HG02938 (cell line): ENCODE results near the gene N4BP2.

ENCODE experiments used
- ATAC-seq: cut with Tn5 transposase; IDR thresholded peaks from one replicate; pipeline ENCODE4 v1.9.1; 2021; ENCODE audit warnings: mild to moderate bottlenecking, moderate library complexity; ENCODE audit not compliant: unreplicated experiment

N4BP2 gene

GRCh38 chr4:40149960-40150385 is 93.3 kb downstream of the N4BP2 start:
- ATAC-seq, result peak; percentile 68

DNA sequence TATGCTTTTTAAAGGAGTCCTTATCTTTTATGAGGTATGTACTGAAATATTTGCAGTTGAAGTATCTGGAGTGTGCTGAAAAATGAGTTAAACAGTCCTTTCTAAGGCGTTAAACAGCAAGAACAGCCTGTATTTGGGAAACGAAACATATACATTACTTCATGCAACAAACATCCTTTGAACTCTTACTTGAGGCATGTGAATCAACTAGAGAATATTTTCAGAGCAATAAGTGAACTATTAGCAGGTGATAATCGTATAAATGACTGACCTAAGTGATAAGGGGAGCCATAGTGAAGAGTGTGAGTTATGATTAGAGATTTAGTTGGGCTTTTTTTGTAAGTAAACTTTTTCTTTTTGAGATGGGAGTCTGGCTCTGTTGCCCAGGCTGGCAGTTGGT is 94.3 kb downstream of the N4BP2 start:
- no peak for ATAC-seq

- ATAC-seq, result no peak
These were observed 96.0 kb downstream of the N4BP2 start for GRCh38 chr4:40152637-40153036.

GRCh38 chr4:40157436-40157835 is 100.8 kb downstream of the N4BP2 start:
- no peak for ATAC-seq

GRCh38 chr4:40160258-40160657 is 103.6 kb downstream of the N4BP2 start:
- no peak for ATAC-seq

DNA sequence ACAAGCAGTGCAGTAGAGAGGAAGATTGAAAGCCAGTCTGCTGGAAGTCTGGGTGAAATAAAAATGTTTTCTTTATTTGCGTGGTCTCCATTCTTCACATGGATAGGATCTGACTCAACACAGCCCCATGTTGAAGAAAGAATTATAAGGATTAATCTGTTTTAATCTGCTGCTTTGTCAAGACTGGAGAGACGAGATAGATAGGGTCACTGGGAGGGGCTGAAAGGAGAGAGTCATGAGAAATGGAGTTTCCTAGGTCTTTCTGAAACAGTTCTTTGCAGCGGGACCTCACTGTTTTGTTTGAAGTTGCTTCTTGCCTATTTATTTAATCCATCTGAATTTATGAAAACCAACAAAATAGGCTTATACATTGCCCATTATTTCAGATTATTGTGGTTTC is 107.8 kb downstream of the N4BP2 start:
- no peak for ATAC-seq

DNA sequence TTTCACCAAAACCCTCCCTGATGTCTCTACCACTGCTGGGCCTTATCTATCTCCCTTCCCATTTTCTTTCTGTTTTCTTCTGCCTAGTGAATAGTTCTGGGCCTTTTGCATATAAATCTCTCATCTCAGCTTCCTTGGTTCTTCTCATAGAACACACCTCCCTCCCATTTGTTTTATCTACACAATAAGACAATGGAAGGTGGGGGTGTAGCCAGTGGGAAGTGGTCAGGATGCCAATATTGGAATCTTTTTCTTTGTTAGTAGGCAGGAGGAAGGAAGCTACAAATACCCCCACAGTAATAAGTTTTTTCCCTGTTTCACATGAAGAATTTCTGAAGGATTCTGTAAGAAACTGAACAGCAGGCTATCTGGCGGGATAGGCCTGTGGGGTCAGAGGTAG is 109.3 kb downstream of the N4BP2 start:
- no peak for ATAC-seq

DNA sequence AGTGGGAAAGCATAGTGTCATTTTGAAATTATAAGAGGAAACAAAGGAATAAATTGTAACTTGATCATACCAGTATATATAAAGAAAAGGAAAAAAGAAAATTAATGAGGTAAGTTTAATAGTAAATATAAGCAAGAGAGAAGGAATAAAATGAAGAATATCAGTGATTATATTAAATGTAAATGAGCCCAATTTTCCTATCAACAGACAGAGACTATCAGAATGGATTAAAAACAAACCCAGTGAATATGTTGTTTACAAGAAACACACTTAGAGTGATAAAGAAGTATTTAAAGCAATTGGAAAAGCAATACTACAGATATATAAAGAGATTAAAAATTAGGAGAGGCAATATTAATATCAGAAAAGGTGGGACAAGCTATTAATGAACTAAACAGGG is 111.4 kb downstream of the N4BP2 start:
- ATAC-seq, result no peak

DNA sequence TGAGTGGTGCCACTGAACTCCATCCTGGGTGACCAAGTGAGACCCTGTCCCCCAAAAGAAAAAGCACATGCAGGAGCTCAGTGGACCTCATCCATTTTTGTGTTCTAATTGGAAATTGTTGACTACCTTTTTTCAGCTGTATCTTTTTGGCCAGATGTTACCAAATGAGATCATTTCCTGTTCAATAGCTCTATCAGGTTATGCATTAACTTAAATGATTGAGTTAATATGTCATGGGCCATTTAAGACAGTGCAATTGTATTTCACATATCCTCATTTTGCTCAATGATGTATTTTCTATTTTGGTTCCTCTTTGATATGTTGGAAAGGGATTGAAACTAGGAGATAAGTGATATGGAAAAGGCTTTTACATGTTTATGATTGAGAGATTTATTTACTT is 113.9 kb downstream of the N4BP2 start:
- ATAC-seq, result peak; percentile 75

DNA sequence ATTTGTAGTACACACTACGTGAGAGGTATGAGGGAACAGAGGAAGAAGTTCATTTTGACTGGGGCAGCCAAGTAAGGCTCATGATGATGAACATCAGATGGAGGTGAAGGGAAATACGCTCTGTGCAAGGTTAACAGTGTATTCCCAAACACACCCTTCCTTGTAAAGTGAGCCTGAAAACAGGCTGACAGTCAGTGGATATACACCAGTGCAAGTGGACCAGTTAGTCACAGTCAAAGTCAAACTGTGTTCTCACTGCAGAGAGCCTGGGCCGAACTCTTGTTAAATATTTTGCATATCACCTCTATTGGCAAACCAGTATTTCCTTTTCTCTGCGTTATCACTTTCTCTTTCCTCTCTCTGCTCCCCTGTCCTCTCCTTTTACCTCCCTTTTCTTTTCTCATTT is 116.8 kb downstream of the N4BP2 start:
- peak; percentile 81 for ATAC-seq

DNA sequence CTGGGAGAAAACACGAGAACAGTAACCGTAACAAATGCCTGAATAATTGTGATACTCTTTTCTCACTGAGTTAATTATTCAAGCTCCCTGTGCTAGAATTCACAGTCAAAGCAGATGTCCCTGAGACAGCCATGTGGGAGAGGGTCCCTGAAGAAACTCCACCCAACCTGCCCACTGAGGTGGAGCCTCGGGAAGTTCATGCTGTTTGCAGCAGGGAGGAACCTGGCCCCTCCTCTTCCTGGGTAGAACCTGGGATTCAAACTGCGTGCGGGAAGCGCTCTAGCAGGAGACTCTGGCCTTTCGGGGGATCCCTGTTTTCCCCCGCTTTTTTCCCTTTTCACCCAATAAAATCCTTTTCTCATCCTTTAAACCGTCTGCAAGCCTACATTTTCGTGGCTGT is 120.0 kb downstream of the N4BP2 start:
- no peak for ATAC-seq

- no peak for ATAC-seq
These were observed 120.9 kb downstream of the N4BP2 start for GRCh38 chr4:40177591-40177990.

DNA sequence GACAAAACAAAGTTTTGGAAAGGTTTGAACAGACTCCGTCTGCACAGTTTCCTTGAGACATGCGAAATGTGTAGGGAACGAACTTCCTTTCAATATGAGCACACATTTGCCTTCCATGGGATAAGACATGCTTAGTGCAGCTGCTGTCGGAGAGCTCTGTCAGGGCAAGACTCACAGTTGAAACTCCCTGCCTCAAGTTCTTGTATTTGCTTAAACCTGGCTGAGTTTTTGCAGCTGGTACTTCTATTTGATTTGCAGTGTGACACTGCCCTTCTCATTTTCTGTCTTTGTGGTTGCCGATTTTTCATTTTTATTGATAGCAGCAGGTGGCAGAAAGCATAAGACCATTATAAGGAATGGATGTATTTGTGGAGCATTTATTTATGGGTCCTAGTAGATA is 122.0 kb downstream of the N4BP2 start:
- no peak for ATAC-seq

DNA sequence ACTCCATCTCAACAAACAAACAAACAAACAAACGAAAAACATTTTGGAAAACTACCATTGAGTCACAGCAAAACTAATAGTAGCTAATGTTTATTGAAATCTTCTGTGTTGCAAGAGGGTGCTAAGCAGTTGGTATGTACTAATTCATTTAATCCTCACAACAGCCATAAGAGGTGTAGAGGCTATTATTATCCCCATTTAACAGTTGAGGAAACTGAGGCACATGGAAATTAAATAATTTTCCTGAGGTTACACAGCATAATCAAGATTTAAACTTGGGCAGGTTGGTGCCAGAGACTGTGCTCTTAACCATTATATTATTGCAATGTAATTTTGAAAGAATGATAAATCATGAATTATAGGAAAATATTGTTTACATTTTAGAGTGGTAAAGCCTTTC is 122.7 kb downstream of the N4BP2 start:
- ATAC-seq, result no peak

GRCh38 chr4:40180356-40180755 is 123.7 kb downstream of the N4BP2 start:
- ATAC-seq, result no peak

DNA sequence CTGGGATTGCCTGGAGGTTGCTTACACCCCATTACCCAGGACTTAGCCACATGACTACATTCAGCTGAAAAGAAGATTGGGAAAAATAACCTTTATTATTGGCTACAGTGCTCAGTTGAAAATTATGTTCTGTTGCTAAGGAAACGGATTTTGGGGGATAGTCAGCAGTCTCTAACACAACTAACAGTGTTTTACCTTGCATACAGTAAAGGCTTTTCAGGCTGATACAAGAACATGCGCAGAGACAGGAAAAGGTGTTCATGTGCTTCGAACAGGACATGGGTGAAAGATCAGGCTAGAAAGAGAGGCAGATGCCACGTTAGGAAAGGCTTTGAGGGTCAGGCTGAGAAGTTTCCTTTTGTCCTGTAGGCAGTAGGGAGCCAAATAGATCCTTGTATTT is 125.4 kb downstream of the N4BP2 start:
- ATAC-seq, result no peak

DNA sequence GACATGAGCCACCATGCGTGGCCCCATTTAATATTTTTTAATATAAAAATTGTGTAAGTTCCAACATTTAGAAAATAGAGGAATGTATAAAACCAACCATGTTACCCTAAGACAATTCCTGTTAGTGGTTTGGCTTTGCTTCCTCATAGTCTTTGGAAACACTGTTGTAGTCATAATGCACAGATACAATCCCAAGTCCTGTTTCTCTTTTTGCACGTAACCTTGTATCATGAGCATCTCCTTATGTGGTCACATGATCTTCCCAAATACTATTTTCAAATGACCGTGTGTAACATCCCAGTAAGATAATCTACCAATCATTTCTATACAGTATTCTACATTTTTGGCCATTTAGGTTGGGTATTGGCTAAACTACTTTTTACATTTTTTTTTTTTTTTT is 126.3 kb downstream of the N4BP2 start:
- no peak for ATAC-seq

- ATAC-seq, result no peak
These were observed 127.2 kb downstream of the N4BP2 start for GRCh38 chr4:40183615-40184411.

GRCh38 chr4:40185830-40186664 is 129.4 kb downstream of the N4BP2 start:
- no peak for ATAC-seq

DNA sequence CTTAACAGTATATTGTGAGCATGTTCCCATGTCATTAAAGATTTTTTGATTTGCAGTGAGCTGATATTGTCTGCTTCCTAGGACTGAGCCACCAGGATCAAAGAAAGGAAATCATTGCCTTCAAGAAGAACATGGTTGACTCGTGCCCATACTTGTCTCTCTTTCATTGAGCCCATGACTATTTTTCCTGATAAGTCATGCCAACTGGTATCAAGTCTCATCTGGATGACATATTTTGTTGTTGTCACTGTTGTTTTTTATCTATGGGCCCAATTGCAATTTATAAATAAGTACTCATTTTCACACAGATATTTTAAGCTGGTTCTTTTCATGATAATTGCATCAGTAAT is 130.0 kb downstream of the N4BP2 start:
- ATAC-seq, result no peak

GRCh38 chr4:40187386-40187906 is 130.8 kb downstream of the N4BP2 start:
- no peak for ATAC-seq

DNA sequence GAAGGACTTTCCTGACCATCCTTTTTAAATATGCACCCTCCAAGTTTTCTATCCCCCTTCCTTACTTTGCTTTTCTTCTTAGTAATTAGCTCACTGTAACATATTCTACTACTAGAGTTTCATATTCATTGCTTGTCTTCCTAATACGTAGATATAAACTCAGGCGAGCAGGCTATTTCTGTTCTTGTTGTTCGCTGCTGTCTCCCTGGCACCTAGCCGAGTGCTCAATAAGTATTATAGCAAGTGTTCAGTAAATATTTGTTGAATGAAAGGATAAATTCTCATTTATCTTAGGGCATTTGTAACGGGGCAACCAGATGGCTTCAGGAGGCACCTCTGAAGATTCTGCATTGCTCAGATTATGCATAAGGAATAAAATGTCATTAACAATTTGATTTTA is 133.4 kb downstream of the N4BP2 start:
- no peak for ATAC-seq
